ENCODE results near the gene DHX58.

DHX58 gene

GRCh38 chr17:42109086-42109485, 3.4 kb downstream of the DHX58 start:
- no peak for DNase-seq

GRCh38 chr17:42107597-42108576, 4.6 kb downstream of the DHX58 start:
- DNase-seq = no peak

GRCh38 chr17:42107124-42107523, 5.4 kb downstream of the DHX58 start:
- DNase-seq = no peak

GRCh38 chr17:42106009-42106408, 6.5 kb downstream of the DHX58 start:
- no peak for DNase-seq

- no peak for DNase-seq
Observed at GRCh38 chr17:42104264-42104663, 8.2 kb downstream of the DHX58 start.

- DNase-seq = no peak
Observed at GRCh38 chr17:42103221-42103954, 9.1 kb downstream of the DHX58 start.

- no peak for DNase-seq
Observed at GRCh38 chr17:42101513-42102292, 10.8 kb downstream of the DHX58 start.

GRCh38 chr17:42098730-42099399, 13.6 kb downstream of the DHX58 start:
- no peak for DNase-seq

GRCh38 chr17:42097691-42098631, 14.6 kb downstream of the DHX58 start, which contains the start of gene ZNF385C:
Gene ZNF385C (minus strand): TSS chr17:42098473. CDS start chr17:42063056, 35,417 bp downstream.
- no peak for DNase-seq

- no peak for DNase-seq
Observed at GRCh38 chr17:42096360-42097111, 16.0 kb downstream of the DHX58 start.

- DNase-seq = no peak
Observed at GRCh38 chr17:42094375-42095069, 18.0 kb downstream of the DHX58 start.

GRCh38 chr17:42092939-42093338, 19.6 kb downstream of the DHX58 start:
- DNase-seq = no peak

- no peak for DNase-seq
Observed at GRCh38 chr17:42090964-42091790, 21.3 kb downstream of the DHX58 start.

- DNase-seq = no peak
Observed at GRCh38 chr17:42088736-42089135, 23.8 kb downstream of the DHX58 start.

GRCh38 chr17:42087736-42088705, 24.5 kb downstream of the DHX58 start:
- no peak for DNase-seq

GRCh38 chr17:42087042-42087701, 25.3 kb downstream of the DHX58 start:
- no peak for DNase-seq

GRCh38 chr17:42081516-42082129, 30.9 kb downstream of the DHX58 start:
- DNase-seq = no peak

Data from DMS79 treated with DMSO at 0.1 percent for 48 hours (cell line).